Measurements from ENCODE around the gene USP11.
A peak's percentile ranks its signal among the peaks of the same experiment; 100 is the strongest.

Gene USP11

GRCh38 chrX:47198687-47199080 is 34.1 kb upstream of the USP11 start:
- ATAC-seq, result no peak
- no peaks in the 10 kb centered on the region for H3K9me3 Mint-ChIP-seq
- H3K4me3 Mint-ChIP-seq, result no peak overlapping the region
- peaks cover 35% of the 10 kb centered on the region for H3K4me1 Mint-ChIP-seq
- H3K27ac Mint-ChIP-seq, result no peak overlapping the region
- H3K36me3 Mint-ChIP-seq, result peaks cover 44% of the 10 kb centered on the region
- no peaks in the 10 kb centered on the region for H3K27me3 Mint-ChIP-seq

GRCh38 chrX:47199286-47199685 is 33.5 kb upstream of the USP11 start:
- Mint-ChIP-seq H3K36me3 (peaks cover 49% of the 10 kb centered on the region), H3K9me3 (no peaks in the 10 kb centered on the region), H3K27ac (no peak overlapping the region), H3K27me3 (no peaks in the 10 kb centered on the region), H3K4me3 (no peak overlapping the region), H3K4me1 (peaks cover 34% of the 10 kb centered on the region)
- ATAC-seq, result no peak

- Mint-ChIP-seq H3K4me3 (no peak overlapping the region), H3K27me3 (no peaks in the 10 kb centered on the region), H3K9me3 (no peaks in the 10 kb centered on the region), H3K4me1 (peaks cover 21% of the 10 kb centered on the region), H3K27ac (no peak overlapping the region), H3K36me3 (peaks cover 57% of the 10 kb centered on the region)
- ATAC-seq, result no peak
Observed at GRCh38 chrX:47200385-47201150, 32.2 kb upstream of the USP11 start.

- Mint-ChIP-seq H3K36me3 (peaks cover 48% of the 10 kb centered on the region), H3K4me3 (no peak overlapping the region), H3K4me1 (peaks cover 12% of the 10 kb centered on the region), H3K27ac (no peak overlapping the region), H3K9me3 (no peaks in the 10 kb centered on the region), H3K27me3 (no peaks in the 10 kb centered on the region)
- no peak for ATAC-seq
Observed at GRCh38 chrX:47201345-47201944, 31.4 kb upstream of the USP11 start.

GRCh38 chrX:47202316-47202715 is 30.5 kb upstream of the USP11 start:
- Mint-ChIP-seq H3K36me3 (peaks cover 55% of the 10 kb centered on the region), H3K27ac (no peak overlapping the region)

GRCh38 chrX:47202877-47203276 is 29.9 kb upstream of the USP11 start:
- Mint-ChIP-seq H3K36me3 (peaks cover 56% of the 10 kb centered on the region), H3K4me3 (no peak overlapping the region), H3K27me3 (no peaks in the 10 kb centered on the region), H3K9me3 (no peaks in the 10 kb centered on the region), H3K4me1 (no peaks in the 10 kb centered on the region), H3K27ac (no peak overlapping the region)
- ATAC-seq, result no peak

More at GRCh38 chrX:47202316-47202715, 30.5 kb upstream of the USP11 start:
- ATAC-seq, result no peak
- Mint-ChIP-seq H3K9me3 (no peaks in the 10 kb centered on the region), H3K27me3 (no peaks in the 10 kb centered on the region), H3K4me3 (no peak overlapping the region), H3K4me1 (peaks cover 3% of the 10 kb centered on the region)

GRCh38 chrX:47204970-47205369 is 27.8 kb upstream of the USP11 start:
- Mint-ChIP-seq H3K36me3 (peaks cover 46% of the 10 kb centered on the region), H3K4me1 (no peaks in the 10 kb centered on the region), H3K4me3 (no peak overlapping the region), H3K9me3 (no peaks in the 10 kb centered on the region), H3K27ac (no peak overlapping the region), H3K27me3 (no peaks in the 10 kb centered on the region)
- ATAC-seq, result no peak

GRCh38 chrX:47206316-47206715 is 26.5 kb upstream of the USP11 start:
- ATAC-seq, result no peak
- Mint-ChIP-seq H3K27me3 (no peaks in the 10 kb centered on the region), H3K4me1 (no peaks in the 10 kb centered on the region), H3K4me3 (no peak overlapping the region), H3K9me3 (no peaks in the 10 kb centered on the region), H3K27ac (no peak overlapping the region), H3K36me3 (peaks cover 44% of the 10 kb centered on the region)

- H3K4me1 Mint-ChIP-seq, result no peaks in the 10 kb centered on the region
- no peaks in the 10 kb centered on the region for H3K27me3 Mint-ChIP-seq
- peaks cover 40% of the 10 kb centered on the region for H3K36me3 Mint-ChIP-seq
- no peak overlapping the region for H3K27ac Mint-ChIP-seq
- ATAC-seq, result no peak
- H3K4me3 Mint-ChIP-seq, result no peak overlapping the region
- H3K9me3 Mint-ChIP-seq, result no peaks in the 10 kb centered on the region
Observed at GRCh38 chrX:47208108-47208507, 24.7 kb upstream of the USP11 start.

- Mint-ChIP-seq H3K4me3 (no peak overlapping the region), H3K36me3 (peaks cover 43% of the 10 kb centered on the region), H3K4me1 (no peaks in the 10 kb centered on the region), H3K27ac (no peak overlapping the region), H3K9me3 (no peaks in the 10 kb centered on the region), H3K27me3 (no peaks in the 10 kb centered on the region)
- ATAC-seq, result no peak
Observed at GRCh38 chrX:47209508-47210238, 23.1 kb upstream of the USP11 start.

GRCh38 chrX:47210661-47211425 is 22.0 kb upstream of the USP11 start:
- H3K27me3 Mint-ChIP-seq, result no peaks in the 10 kb centered on the region
- H3K27ac Mint-ChIP-seq, result no peak overlapping the region
- H3K36me3 Mint-ChIP-seq, result peaks cover 42% of the 10 kb centered on the region
- peaks cover under 1% of the 10 kb centered on the region for H3K4me1 Mint-ChIP-seq
- ATAC-seq, result no peak
- no peaks in the 10 kb centered on the region for H3K9me3 Mint-ChIP-seq
- no peak overlapping the region for H3K4me3 Mint-ChIP-seq

GRCh38 chrX:47212381-47213293 is 20.2 kb upstream of the USP11 start:
- no peak overlapping the region for H3K4me3 Mint-ChIP-seq
- ATAC-seq, result no peak
- peaks cover 18% of the 10 kb centered on the region for H3K4me1 Mint-ChIP-seq
- H3K27ac Mint-ChIP-seq, result peak overlapping the region; percentile 61
- no peaks in the 10 kb centered on the region for H3K27me3 Mint-ChIP-seq
- no peaks in the 10 kb centered on the region for H3K9me3 Mint-ChIP-seq
- peaks cover 45% of the 10 kb centered on the region for H3K36me3 Mint-ChIP-seq

GRCh38 chrX:47214435-47215077 is 18.3 kb upstream of the USP11 start:
- no peak for ATAC-seq
- no peaks in the 10 kb centered on the region for H3K9me3 Mint-ChIP-seq
- peaks cover 26% of the 10 kb centered on the region for H3K4me1 Mint-ChIP-seq
- no peak overlapping the region for H3K27ac Mint-ChIP-seq
- H3K27me3 Mint-ChIP-seq, result no peaks in the 10 kb centered on the region
- H3K36me3 Mint-ChIP-seq, result peaks cover 45% of the 10 kb centered on the region
- no peak overlapping the region for H3K4me3 Mint-ChIP-seq

GRCh38 chrX:47215291-47215900 is 17.4 kb upstream of the USP11 start:
- Mint-ChIP-seq H3K27me3 (no peaks in the 10 kb centered on the region), H3K4me1 (peaks cover 34% of the 10 kb centered on the region), H3K9me3 (no peaks in the 10 kb centered on the region), H3K27ac (no peak overlapping the region), H3K4me3 (no peak overlapping the region), H3K36me3 (peaks cover 45% of the 10 kb centered on the region)
- no peak for ATAC-seq
